KMS-11 (cell line): ENCODE measurements around the gene SLC25A34.

Experiments
- H2AFZ ChIP-seq: fragments of 200-600 bp; sonication (generic); 2 replicates; pipeline ENCODE4 v1.6.1; 2016; ENCODE audit warnings: antibody characterized with exemption, mixed run types, low read depth
- H3K27ac ChIP-seq: fragments of 200-600 bp; sonication (generic); 2 replicates; pipeline ENCODE4 v1.6.1; 2016; ENCODE audit warnings: mild to moderate bottlenecking, mixed run types
- H3K27me3 ChIP-seq: fragments of 200-600 bp; sonication (generic); 2 replicates; pipeline ENCODE4 v1.6.1; 2017; ENCODE audit warnings: mild to moderate bottlenecking, low read depth, mixed run types, moderate library complexity; ENCODE audit not compliant: insufficient read depth
- H3K36me3 ChIP-seq: fragments of 200-600 bp; sonication (generic); 2 replicates; pipeline ENCODE4 v1.6.1; 2017; ENCODE audit warnings: mild to moderate bottlenecking, mixed run types; ENCODE audit not compliant: insufficient read depth
- H3K4me1 ChIP-seq: fragments of 200-600 bp; sonication (generic); 2 replicates; pipeline ENCODE4 v1.6.1; 2016; ENCODE audit warnings: mild to moderate bottlenecking, low read depth, mixed run types; ENCODE audit not compliant: poor library complexity, severe bottlenecking
- H3K4me2 ChIP-seq: fragments of 200-600 bp; sonication (generic); 2 replicates; pipeline ENCODE4 v1.7.0; 2016; ENCODE audit warnings: mild to moderate bottlenecking, mixed run types
- H3K4me3 ChIP-seq: fragments of 200-600 bp; sonication (generic); IDR thresholded peaks from 2 replicates; pipeline ENCODE4 v1.6.1; 2017; ENCODE audit warnings: low read depth, low read length, mixed read lengths; ENCODE audit not compliant: insufficient read depth
- H3K79me2 ChIP-seq: fragments of 200-600 bp; sonication (generic); 2 replicates; pipeline ENCODE4 v1.6.1; 2016; ENCODE audit warnings: low read depth, mixed run types; ENCODE audit not compliant: insufficient read depth
- H3K9ac ChIP-seq: fragments of 200-600 bp; sonication (generic); 2 replicates; pipeline ENCODE4 v1.6.1; 2016; ENCODE audit warnings: mild to moderate bottlenecking, mixed run types
- H4K20me1 ChIP-seq: fragments of 200-600 bp; sonication (generic); 2 replicates; pipeline ENCODE4 v1.6.1; 2016; ENCODE audit warnings: mild to moderate bottlenecking, mixed run types; ENCODE audit not compliant: insufficient read depth
- CTCF ChIP-seq: fragments of 200-600 bp; sonication (generic); conservative IDR thresholded peaks from 2 replicates; pipeline ENCODE4 v1.6.1; 2017; ENCODE audit warnings: low read depth, mild to moderate bottlenecking, antibody characterized with exemption, low read length, moderate library complexity, mixed read lengths

Gene SLC25A34

GRCh38 chr1:15742339-15742801 is 6.3 kb downstream of the SLC25A34 start, which contains the start of gene TMEM82:
Gene TMEM82, plus strand, starts transcription at chr1:15742499. Its CDS starts 61 bp downstream, at chr1:15742560.
- H3K79me2 ChIP-seq: no peaks in the 10 kb centered on the region
- H2AFZ ChIP-seq: peak within 1 kb of the TSS; percentile 25; the same call in 1 of the 2 replicates
- H3K27ac ChIP-seq: no peak within 1 kb of the TSS
- no peaks in the 10 kb centered on the region for H3K36me3 ChIP-seq
- no peaks in the 10 kb centered on the region for H3K27me3 ChIP-seq
- H3K4me2 ChIP-seq: peak within 1 kb of the TSS; percentile 34; the same call in 1 of the 2 replicates
- H3K9ac ChIP-seq: no peak within 1 kb of the TSS
- no peak within 1 kb of the TSS for H3K4me3 ChIP-seq
- peaks cover 25% of the 10 kb centered on the region for H3K4me1 ChIP-seq
- no peak for TF ChIP-seq CTCF
- no peaks in the 10 kb centered on the region for H4K20me1 ChIP-seq

GRCh38 chr1:15744122-15744679 is 8.1 kb downstream of the SLC25A34 start:
- Histone ChIP-seq H3K27me3 (no peaks in the 10 kb centered on the region), H3K4me1 (peaks cover 25% of the 10 kb centered on the region), H2AFZ (no peak overlapping the region), H3K4me2 (no peak overlapping the region), H4K20me1 (no peaks in the 10 kb centered on the region), H3K4me3 (no peak overlapping the region), H3K36me3 (no peaks in the 10 kb centered on the region), H3K27ac (no peak overlapping the region), H3K9ac (no peak overlapping the region), H3K79me2 (no peaks in the 10 kb centered on the region)
- no peak for TF ChIP-seq CTCF

GRCh38 chr1:15747378-15747777 is 11.3 kb downstream of the SLC25A34 start:
- TF ChIP-seq CTCF: no peak
- Histone ChIP-seq H3K9ac (no peak overlapping the region), H4K20me1 (no peaks in the 10 kb centered on the region), H3K36me3 (no peaks in the 10 kb centered on the region), H3K4me3 (no peak overlapping the region), H3K27me3 (peaks cover 3% of the 10 kb centered on the region; the same call in 1 of the 2 replicates), H3K4me2 (no peak overlapping the region), H3K27ac (no peak overlapping the region), H3K4me1 (peaks cover 20% of the 10 kb centered on the region), H3K79me2 (no peaks in the 10 kb centered on the region), H2AFZ (no peak overlapping the region)

- H3K9ac ChIP-seq: no peak overlapping the region
- no peak overlapping the region for H3K27ac ChIP-seq
Measured at GRCh38 chr1:15748264-15748663, 12.2 kb downstream of the SLC25A34 start.

More at GRCh38 chr1:15748264-15748663, 12.2 kb downstream of the SLC25A34 start:
- H3K4me1 ChIP-seq: peaks cover 20% of the 10 kb centered on the region
- no peak overlapping the region for H2AFZ ChIP-seq
- no peaks in the 10 kb centered on the region for H4K20me1 ChIP-seq
- no peaks in the 10 kb centered on the region for H3K36me3 ChIP-seq
- H3K27me3 ChIP-seq: peaks cover 3% of the 10 kb centered on the region; the same call in 1 of the 2 replicates
- no peak overlapping the region for H3K4me2 ChIP-seq
- H3K79me2 ChIP-seq: no peaks in the 10 kb centered on the region
- TF ChIP-seq CTCF: no peak
- H3K4me3 ChIP-seq: no peak overlapping the region
